HL-60 (cell line): ENCODE measurements around the gene COL6A3.

Source experiments
- DNase-seq, 2 experiments: peaks; one replicate each; pipeline ENCODE4 v3.0.0-alpha.2; 2010 to 2020; ENCODE audit warnings: low read depth in 1 of 2, low spot score in 1 of 2
- H3K27ac ChIP-seq: fragments of 250-450 bp; sonication (Bioruptor Pico); replicated peaks from 2 replicates; pipeline ENCODE4 v1.5.1; 2020; ENCODE audit warnings: mild to moderate bottlenecking, moderate library complexity
- H3K27me3 ChIP-seq: fragments of 250-450 bp; sonication (Bioruptor Pico); 2 replicates; pipeline ENCODE4 v1.5.1; 2021; ENCODE audit warnings: mild to moderate bottlenecking, moderate library complexity; ENCODE audit not compliant: insufficient read depth, poor library complexity, severe bottlenecking
- H3K4me3 ChIP-seq: replicated peaks from 2 replicates; pipeline ENCODE4 v1.5.1; 2011; ENCODE audit warnings: mild to moderate bottlenecking, control low read depth, low read length; ENCODE audit not compliant: insufficient read depth
- GABPA ChIP-seq: IDR thresholded peaks from 2 replicates; pipeline ENCODE4 v1.6.1; 2012; ENCODE audit warnings: low read depth
- POLR2AphosphoS5 ChIP-seq: IDR thresholded peaks from 2 replicates; pipeline ENCODE4 v1.6.1; 2012; ENCODE audit warnings: low read depth
- SPI1 ChIP-seq: IDR thresholded peaks from 2 replicates; pipeline ENCODE4 v1.6.1; 2012; ENCODE audit warnings: low read depth, mild to moderate bottlenecking, borderline replicate concordance
- TF ChIP-seq, protein P1 (sequence below): IDR thresholded peaks from 2 replicates; pipeline ENCODE4 v1.6.1; 2012; ENCODE audit warnings: low read depth; ENCODE audit not compliant: insufficient replicate concordance
- TF ChIP-seq, protein P2 (sequence below): IDR thresholded peaks from one replicate; pipeline ENCODE4 v1.5.1; 2011; ENCODE audit warnings: low read length, control low read depth, inconsistent platforms; ENCODE audit not compliant: insufficient read depth

Gene COL6A3

DNA sequence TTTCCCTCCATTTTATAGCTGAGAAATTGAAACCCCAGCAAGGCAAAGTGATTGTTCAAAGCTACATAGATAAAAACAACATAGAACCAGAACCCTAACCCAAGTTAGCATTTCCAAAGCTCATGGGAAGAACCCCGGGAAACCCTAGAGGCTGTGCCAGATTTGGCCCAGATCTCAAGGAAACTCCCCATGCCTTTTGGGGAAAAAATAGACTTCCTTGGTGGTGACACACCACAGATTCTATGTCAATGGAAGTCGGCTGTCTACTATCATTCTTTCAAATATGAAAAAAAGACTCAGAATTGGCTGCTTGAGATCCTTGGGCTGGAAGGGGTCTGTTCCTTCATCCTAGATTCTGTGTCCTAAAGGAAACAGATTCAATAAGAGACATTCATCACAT lies 8.4 kb downstream of the COL6A3 start:
- TF ChIP-seq SPI1 = no peak
- TF ChIP-seq, protein P1, sequence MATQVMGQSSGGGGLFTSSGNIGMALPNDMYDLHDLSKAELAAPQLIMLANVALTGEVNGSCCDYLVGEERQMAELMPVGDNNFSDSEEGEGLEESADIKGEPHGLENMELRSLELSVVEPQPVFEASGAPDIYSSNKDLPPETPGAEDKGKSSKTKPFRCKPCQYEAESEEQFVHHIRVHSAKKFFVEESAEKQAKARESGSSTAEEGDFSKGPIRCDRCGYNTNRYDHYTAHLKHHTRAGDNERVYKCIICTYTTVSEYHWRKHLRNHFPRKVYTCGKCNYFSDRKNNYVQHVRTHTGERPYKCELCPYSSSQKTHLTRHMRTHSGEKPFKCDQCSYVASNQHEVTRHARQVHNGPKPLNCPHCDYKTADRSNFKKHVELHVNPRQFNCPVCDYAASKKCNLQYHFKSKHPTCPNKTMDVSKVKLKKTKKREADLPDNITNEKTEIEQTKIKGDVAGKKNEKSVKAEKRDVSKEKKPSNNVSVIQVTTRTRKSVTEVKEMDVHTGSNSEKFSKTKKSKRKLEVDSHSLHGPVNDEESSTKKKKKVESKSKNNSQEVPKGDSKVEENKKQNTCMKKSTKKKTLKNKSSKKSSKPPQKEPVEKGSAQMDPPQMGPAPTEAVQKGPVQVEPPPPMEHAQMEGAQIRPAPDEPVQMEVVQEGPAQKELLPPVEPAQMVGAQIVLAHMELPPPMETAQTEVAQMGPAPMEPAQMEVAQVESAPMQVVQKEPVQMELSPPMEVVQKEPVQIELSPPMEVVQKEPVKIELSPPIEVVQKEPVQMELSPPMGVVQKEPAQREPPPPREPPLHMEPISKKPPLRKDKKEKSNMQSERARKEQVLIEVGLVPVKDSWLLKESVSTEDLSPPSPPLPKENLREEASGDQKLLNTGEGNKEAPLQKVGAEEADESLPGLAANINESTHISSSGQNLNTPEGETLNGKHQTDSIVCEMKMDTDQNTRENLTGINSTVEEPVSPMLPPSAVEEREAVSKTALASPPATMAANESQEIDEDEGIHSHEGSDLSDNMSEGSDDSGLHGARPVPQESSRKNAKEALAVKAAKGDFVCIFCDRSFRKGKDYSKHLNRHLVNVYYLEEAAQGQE = no peak
- no peak for TF ChIP-seq POLR2AphosphoS5
- TF ChIP-seq GABPA = no peak
- TF ChIP-seq, protein P2, sequence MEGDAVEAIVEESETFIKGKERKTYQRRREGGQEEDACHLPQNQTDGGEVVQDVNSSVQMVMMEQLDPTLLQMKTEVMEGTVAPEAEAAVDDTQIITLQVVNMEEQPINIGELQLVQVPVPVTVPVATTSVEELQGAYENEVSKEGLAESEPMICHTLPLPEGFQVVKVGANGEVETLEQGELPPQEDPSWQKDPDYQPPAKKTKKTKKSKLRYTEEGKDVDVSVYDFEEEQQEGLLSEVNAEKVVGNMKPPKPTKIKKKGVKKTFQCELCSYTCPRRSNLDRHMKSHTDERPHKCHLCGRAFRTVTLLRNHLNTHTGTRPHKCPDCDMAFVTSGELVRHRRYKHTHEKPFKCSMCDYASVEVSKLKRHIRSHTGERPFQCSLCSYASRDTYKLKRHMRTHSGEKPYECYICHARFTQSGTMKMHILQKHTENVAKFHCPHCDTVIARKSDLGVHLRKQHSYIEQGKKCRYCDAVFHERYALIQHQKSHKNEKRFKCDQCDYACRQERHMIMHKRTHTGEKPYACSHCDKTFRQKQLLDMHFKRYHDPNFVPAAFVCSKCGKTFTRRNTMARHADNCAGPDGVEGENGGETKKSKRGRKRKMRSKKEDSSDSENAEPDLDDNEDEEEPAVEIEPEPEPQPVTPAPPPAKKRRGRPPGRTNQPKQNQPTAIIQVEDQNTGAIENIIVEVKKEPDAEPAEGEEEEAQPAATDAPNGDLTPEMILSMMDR = no peak
- no peak overlapping the region for H3K4me3 ChIP-seq
- peaks cover 18% of the 10 kb centered on the region for H3K27me3 ChIP-seq
- no peak for DNase-seq
- H3K27ac ChIP-seq = no peak overlapping the region

DNA sequence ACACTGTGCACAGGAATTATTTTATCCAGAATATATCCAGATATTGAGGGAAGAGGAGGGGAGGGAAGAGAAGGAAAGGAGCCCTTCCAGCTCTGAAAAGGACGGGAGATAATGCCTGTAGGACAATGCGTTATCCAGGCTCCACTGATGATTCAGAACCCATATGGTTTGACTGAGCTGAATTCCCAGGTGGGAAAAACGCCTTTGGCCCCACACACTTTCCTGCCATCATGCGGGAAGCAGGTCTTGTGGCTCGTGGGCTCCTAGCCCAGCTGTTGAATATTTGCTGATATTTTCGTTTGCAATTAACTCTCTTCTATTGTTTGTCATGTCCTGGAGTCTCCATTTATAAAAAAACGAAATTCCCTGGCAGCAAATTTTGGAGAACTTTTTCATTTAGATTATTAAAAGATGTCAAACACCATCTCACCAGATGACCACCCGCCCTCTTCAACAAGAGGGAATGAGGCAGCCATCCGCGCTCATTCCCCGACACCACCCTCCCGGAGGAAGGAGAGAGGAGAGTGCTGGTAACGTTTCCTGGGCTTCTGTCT lies 8.9 kb downstream of the COL6A3 start:
- H3K27ac ChIP-seq = no peak overlapping the region
- peaks cover 20% of the 10 kb centered on the region for H3K27me3 ChIP-seq

DNA sequence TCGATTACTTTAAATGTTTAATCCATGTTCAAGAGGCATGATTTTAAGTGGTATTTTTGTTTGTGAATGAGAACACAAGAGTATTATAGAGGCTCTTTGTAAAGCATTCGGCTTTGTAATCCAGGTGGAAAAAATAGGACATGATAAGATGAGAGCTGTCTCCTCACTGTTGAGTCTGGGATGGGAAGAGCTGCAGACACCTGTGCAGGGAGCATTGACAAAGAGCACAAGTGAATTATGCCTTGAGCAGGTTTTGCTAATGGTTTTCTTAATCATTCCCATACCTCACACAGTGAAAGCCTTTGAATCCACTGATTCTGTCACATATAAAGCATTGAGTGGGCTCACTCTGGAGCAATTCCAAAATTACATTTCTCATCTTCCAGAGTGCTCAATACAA lies 9.6 kb downstream of the COL6A3 start:
- H3K27ac ChIP-seq = no peak overlapping the region
- no peak for DNase-seq
- H3K27me3 ChIP-seq = peaks cover 21% of the 10 kb centered on the region
- TF ChIP-seq, protein P2 = no peak
- TF ChIP-seq POLR2AphosphoS5 = no peak
- no peak for TF ChIP-seq GABPA
- TF ChIP-seq SPI1 = no peak
- TF ChIP-seq, protein P1 = no peak
- no peak overlapping the region for H3K4me3 ChIP-seq

More for the DNA sequence above, 8.9 kb downstream of the COL6A3 start:
- no peak overlapping the region for H3K4me3 ChIP-seq
- TF ChIP-seq, protein P2 = no peak
- TF ChIP-seq SPI1 (no peak), POLR2AphosphoS5 (no peak), GABPA (no peak)
- TF ChIP-seq, protein P1 = no peak
- no peak for DNase-seq
